ENCODE data around the gene BCL2.
A peak's percentile ranks its signal among the peaks of the same experiment; 100 is the strongest.
"Not testable (repeated sequence)": the region's sequence is repeated elsewhere in the genome, so short reads cannot be mapped to it uniquely, and the experiment has no call there.

The BCL2 gene

DNA sequence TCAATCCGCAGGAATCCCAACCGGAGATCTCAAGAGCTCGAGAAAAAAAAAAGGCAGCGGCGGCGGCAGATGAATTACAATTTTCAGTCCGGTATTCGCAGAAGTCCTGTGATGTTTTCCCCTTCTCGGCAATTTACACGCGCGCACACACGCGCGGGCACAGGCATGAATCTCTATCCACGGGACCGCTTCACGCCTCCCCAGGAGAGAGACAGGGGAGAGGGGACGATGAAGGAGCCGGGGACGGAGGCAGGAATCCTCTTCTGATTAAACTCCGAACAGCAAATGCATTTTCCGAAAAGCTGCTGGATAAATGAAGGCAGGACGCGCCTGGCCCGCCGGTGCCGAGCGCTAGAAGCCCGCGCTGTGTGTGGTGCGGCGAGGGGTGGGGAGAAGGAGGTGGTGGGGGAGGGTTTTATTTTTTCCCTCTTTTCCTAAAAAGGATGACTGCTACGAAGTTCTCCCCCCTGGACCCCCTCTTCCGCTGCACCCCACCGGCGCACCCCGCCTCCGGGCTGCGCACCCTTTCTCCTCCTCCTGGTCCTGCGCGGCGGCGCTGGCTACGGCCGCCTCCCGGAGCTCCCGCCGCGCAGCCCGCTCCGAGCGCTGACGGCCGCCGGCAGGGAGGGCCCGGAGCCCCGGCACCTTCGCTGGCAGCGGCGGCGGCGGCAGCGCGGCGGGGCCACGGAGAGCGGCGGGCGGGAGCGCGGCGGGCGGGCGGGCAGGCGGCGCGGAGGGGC, at the start of gene BCL2:
TSS of gene BCL2 (minus strand) at position 387 of the 740 bp plus-strand sequence.
- no peak for DNase-seq

DNA sequence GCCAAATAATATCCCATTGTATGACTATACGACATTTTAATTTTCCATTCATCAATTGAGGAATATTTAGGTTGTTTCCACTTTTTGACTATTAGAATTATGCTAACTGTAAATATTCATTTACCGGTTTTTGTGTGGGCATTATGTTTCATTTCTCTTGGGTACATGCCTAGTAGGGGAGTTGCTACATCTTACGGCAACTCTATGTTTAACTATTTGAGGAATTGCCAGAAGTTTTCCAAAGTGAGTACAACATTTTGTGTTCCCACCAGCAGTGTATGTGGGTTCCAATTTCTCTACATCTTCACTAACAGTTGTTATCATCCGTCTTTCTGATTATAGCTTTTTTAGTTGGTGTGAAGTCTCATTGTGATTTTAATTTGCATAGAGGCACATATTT, 49.0 kb upstream of the BCL2 start:
- no peak for DNase-seq

DNA sequence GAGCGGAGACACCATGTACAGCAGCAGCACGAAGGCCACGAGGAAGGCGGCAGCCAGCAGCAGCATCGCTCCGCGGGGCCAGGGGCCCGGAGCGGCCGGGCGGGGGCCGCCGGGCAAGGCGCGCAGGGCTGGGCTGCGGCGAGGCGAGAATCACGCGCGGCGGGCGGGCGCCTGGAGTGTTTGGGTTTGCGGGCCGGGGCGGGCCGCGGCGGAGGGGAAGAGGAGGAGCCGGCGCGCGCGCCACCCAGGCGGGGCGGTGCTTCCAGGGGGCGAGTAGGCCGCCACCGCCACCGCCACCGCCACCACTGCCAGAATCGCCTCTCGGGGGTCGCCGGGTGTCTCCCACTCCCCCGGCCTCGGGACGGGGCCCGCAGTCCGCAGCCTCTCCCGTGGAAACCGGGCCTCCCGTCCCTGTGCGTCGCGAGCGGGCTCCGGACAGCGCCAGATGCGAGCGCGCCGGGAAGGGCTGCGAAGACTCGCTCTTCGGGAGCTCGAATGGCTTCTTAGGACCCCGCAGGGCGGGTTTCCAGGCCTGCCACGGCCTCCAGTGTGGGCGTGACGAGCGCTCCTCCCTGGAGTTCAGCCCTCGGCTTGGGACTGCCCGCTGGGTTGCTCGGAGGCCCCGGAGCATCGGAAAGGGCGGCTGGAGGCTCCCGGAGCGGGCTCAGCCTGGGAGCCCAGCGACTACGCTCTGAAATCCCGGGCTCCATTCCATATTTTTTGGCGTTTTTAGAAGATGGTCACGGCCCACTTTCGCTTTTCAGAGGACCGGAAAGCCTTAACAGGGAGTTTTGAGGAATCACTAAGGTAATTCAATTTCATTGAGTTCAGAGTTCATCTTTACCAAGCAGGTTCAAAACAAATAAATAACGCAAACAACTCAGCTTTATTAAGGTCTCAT, 47.7 kb upstream of the BCL2 start, which contains the start of gene KDSR:
TSS of gene KDSR (minus strand) at position 154 of the 901 bp plus-strand sequence. CDS start at position 66, 88 bp downstream.
- peak; percentile 73 for DNase-seq

DNA sequence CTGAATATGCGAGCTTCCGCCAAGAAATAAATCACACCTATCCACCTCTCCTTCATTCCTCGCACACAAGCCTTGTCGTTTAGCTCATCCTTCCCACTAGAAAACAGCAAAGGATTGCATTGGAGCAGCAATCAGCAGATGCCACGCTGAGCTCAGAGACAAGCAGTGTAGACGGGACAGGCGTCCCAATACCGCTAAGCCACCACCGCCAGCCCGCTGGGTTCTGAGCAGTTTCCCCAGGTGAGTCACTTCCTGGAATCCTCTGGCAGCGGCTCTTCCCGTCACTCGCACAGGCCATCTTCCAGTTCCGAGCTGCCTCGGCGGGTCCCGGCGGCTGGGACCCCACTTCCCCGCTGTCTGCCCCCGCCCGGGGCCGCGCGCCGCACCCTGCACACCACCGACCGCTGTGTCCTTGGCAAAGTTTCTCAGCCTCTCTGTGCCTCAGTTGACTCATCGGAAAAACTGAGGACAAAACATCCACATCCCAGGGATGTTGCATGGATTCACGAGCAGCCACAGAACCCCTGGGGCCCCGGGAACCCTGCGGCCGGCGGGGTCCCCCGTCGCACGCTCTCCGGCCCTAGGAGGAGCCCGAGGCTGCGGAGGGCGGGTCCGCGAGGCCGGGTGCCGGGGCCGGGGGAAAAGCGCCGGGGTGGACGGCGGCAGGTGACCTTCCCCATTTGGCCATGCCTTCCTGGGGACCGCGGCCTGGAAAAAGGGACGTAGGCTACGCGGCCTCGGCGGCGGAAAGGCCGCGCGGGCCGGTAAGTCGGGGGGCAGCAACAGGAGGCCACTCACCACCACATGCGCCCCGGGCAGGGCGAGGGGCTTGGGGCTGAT, 46.9 kb upstream of the BCL2 start:
- peak; percentile 60 for DNase-seq

DNA sequence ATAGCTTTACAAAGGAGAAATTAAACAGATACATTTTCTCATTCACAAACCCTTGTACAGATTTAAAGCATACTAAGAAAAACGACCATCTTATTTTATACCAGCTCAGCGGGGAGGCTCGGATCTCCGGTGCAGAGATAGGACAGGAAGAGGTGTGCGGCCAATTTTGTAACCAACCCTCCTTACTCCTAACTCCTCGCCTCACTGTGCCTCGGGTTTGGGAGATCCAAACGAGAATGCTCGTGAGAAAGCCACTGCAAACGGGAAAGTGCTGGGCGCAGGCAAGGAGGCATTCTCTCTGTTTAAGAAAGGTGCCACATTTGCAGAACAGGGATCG, 46.3 kb upstream of the BCL2 start:
- DNase-seq: no peak

DNA sequence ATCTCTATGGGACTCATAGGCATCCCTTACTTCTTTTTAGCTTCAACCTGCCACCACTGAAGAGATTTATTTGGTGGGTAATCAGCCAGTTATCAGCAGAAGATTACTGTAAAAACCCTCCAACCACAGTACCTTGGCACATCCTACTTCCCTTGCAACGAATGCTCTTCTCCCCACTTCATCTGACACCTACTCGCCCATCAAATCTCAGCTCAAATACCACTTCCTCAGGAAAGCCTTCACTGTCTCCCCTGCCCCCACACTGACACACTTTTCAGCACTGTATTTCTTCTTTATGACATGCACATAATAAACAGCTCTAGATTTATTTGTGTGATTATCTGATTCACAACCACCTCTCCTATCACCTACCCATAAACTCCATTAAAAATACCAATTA, 44.4 kb upstream of the BCL2 start:
- peak; percentile 49 for DNase-seq

DNA sequence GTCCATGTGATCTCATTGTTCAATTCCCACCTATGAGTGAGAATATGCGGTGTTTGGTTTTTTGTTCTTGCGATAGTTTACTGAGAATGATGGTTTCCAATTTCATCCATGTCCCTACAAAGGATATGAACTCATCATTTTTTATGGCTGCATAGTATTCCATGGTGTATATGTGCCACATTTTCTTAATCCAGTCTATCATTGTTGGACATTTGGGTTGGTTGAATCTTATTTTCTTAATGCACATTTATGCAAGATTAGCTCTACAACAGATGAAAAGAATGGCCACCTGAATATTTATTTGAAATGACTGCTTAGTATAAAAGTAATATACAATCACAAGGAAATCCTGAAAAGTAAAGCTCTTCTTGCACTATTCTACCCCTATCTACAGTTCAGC, 43.9 kb upstream of the BCL2 start:
- DNase-seq: not testable (repeated sequence)

DNA sequence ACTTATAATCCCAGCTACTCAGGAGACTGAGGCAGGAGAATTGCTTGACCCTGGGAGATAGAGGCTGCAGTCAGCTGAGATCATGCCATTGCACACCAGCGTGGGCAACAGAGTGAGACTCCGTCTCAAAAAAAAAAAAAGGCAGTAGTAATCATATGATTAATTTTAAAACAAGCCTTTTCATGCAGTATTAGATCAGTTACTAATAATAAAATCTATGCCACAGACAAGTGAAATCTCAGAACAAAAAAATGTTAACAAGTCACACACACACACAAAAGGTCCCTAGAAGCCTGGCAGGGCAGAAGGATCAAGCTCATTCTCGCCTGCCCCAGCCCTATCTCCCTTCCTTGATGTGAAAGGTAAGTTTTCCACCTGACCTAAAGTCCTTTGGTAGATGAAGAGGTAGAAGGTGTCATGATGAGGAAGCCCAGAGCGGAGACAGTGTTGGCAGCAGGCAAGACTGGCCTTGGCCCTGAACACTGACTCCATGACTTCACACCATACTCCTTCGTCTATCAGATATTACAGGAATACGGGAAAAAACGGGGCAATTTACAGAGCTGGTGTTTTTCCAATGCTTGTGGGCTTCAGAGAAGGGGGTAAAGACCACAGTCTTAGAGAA, 36.8 kb upstream of the BCL2 start:
- no peak for DNase-seq

DNA sequence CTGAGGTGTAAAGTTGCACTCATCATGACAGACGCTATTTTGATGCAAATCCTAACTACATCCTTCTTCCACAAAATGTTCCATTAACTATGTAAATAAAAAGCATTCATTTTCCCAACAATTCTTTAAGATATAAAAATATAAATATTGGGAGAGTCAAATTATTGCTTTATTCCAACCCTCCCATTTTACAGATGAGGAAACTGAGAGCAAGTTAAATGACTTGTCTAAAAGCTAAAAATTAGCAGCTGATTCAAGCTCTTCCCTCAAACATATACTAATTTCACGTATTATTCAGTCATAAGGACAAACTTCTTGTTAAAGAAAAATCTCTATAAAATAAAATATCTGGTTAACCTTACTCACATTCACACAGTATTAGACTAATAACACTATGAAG, 30.7 kb upstream of the BCL2 start:
- DNase-seq: no peak

DNA sequence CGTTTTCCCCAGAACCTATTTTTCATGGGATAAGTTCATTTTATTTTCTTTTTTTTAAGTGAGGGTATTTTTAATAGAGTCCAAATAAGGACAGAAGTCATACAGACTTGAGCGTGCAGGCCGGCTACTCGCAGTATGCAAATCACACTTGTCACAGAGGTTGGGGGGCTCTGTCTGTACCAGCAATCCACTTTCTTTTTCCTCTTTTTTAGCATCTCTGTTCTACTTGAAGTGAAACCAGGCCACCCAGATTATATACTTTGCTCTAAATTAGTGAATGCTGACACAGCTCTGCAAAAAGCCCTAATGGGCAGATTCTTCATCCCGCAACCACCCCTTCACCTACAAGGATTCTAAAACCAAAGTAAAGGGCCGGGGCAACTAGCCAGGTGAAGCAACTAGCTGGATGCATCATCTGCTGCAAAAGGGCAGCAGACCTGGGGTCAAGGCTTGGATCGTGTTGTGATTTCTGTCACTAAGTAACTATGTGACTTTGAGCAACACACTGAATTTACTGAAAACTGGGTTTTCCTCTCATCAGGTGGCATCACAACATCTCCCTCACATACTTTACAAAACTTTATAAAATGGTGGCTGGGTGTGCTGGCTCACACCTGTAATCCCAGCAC, 29.1 kb upstream of the BCL2 start:
- no peak for DNase-seq

DNA sequence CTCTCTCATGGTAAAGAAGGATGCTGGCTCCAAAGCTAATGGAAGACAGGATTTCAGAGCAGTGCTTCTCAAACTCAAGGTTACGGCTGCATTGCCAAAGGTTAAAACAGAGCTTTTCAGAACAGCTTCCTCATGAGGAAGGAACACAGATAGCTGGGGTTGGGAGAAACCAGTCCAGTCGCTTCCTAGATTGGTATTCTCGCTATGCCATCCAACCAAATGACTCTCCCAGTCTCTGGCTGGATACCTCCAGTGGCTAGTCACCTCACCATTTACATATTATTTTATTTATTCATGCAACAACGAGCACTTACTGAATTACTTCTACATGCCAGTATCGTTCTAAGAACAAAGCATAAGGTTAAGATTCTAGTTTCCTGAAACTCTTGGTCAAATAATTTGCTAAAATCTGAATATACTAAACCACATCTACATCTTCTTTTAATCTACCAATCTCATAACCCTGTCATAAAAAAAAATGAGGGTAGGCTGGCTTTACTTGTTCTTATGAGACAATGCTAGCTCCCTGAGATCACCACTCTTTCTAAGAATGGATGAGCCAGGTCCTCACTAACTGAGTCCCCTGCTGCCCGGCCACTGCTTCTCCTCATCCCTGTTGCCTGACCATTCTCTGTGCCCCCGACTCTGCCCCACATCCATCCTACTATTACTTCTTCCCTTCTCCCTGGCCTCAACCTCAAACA, 27.1 kb upstream of the BCL2 start:
- DNase-seq: no peak

DNA sequence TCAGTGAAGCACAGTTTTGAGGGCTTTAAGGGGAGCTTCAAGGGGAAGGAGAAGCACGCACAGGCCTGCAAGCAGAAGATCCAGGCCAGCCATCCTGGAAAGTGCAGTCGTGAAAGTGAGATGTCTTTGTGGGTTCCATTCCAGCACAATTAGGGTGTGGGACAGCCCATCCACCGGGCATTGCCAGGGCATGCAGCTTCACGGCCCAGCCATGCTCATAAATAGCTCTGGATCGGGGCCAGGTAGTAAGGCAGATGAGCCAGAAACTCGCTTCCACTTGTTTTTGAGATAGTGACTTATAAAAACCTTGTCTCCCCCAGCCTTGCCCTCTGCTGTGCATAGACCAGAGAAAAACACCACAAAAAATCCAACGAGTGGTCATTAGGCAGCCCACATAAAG, 26.5 kb upstream of the BCL2 start:
- no peak for DNase-seq

DNA sequence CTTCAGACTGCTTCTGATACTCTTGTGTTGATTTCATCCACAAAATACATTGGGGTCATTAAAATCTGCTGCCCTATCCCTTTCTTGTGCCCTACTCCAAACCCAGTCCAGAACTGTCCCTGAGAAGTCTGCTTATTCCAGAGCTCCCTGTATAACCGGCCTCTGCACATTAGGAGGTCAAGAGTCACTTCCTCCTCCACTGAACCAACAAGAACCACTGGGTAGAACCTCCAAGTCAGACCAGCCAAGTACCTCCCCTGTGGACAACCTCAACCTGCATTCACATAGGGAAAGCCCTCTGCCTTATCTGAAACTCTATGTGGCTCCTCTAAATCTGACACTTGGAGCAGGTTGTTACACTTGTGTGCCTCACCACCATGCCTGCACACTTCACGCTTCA, 25.3 kb upstream of the BCL2 start:
- no peak for DNase-seq

DNA sequence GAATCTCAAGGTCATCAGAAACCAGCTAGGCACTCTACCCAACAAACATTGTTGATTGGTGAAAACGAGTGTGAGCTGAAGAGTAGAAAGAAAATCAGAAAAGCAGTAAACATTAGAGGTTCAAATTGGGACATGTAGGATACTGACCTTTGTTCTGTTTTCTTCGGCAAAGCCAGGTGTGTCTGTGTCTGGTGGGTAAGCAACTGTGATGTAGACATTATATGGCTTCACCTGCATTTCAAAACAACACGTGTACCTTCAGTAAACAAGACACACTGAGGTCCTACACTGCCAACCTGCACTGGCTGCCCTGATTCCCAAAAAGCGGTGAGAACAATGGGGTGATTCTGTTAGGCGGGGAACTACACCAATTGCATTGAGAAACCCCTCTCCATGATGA, 24.7 kb upstream of the BCL2 start:
- no peak for DNase-seq

DNA sequence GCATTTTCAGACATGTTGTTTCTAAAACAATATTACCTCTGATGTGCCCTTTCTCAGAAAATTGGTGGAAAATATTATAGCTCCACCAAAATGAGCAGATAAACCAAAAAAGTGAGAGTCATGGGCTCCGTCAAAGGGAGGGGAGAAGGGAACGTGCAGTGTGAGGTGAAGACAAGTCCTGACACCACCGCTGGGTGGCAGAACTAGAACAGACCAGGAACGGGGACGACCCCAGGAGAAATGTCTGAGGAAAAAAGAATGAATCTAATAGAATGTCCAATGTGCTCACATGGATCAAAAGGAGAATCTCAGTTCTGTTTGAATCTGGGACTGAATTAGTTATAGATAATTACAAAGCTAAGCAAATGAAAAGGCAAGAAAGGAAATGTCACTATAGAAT, 22.6 kb upstream of the BCL2 start:
- DNase-seq: peak; percentile 26

DNA sequence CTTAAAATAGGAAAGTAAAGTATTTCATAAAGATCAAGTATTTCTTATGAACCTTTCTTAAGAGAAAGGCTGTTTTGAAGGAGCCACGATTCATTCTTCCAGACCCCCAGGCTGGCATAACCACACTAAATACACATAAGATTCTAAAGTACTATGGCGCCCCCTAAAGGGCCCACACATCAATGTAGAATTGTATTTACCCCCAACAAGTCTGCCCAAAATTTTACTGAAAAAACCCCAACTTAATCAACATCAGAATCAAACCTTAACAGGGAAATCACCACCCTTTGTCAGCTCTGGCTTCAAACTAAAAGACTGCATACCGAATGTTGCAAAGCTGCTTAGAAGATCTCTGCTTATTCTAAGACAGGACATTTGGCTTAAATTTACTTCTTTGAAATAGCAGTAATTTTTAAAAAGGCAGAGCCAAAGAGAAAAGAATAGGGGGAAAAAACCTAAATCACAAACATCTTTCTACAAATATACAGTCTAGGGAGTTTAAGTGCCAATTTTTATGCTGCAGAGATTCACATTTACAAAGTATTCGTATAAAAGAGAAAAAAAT, 20.4 kb upstream of the BCL2 start:
- peak; percentile 34 for DNase-seq

DNA sequence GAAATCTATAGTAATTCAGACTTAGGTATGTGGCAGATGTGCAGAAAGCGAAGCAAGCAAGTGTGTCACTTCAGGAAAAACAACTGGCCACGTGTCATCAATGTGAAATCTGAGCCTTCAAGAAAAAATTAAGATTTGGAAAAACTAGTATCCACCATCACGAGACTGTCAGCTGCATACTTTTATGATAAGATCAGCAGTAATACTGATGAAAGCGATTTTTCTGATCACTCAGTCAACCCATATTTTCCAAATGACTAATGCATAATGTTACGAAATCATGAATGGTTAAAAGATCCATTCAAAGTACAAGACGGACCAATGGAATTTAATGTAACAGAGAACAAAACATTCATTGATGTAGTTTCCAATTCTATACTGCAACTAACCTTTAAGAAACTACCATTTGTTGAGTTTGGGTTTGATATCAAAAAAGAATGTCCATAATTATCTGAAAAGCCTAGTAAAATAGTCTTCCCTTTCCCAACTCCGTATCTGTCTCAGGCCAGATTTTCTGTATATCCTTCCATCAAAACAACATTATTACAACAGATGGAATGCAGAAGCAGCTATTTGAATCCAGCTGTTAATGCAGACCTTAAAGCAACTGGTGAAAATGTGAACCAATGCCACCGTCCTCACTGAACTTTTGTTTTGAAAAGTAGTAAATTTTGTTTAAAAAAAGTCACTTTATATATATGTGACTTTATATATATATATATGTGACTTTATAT, 17.0 kb upstream of the BCL2 start:
- no peak for DNase-seq

DNA sequence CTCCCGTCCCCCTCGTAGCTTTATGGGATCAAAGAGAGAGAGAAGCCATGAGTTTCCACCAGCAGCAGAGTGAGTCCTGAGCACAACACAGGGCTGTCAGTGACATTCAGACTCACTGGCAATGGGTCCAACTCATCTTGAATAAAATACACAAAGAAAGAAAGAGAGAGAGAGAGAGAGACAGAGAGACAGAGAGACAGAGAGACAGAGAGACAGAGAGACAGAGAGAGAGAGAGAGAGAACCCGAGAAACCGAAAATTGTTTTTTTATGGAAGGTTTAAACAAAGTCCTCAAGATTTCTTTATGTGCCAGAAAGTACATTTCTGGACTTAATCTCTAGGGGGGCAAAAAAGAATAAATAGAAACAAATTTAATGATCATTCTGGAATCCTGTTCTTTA, 11.5 kb upstream of the BCL2 start:
- DNase-seq: no peak

DNA sequence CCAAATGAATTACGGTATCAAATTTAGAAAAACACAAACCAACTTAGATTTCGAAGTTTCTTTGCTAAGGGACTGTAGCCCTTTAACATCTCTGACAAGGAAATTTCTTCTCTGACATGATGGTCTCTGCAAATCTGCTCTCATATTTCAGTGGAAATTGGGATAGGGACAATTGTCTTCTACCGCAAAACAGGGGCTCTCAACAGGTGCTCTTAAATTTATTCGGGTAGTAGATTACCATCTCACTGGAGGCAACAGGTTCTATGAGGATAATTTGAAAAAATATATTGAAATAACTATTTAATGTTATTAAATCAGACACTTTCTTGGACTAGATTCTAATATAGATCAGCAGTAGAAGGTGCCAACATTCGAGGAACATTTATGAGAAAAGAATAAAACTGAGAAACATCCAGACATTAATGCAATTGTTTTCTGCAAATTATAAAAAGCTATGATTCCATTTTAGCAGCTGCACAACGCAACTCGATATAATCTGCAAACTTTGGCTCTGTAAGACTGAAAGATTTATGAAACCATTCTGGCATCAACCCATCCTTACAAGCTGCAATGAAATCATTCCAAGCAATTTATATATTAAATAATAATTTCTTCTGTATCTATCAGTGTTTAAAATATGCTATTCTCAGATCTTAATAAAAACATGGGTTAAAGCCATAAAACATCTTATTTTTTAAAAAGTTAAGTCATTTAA, 10.0 kb upstream of the BCL2 start:
- no peak for DNase-seq

DNA sequence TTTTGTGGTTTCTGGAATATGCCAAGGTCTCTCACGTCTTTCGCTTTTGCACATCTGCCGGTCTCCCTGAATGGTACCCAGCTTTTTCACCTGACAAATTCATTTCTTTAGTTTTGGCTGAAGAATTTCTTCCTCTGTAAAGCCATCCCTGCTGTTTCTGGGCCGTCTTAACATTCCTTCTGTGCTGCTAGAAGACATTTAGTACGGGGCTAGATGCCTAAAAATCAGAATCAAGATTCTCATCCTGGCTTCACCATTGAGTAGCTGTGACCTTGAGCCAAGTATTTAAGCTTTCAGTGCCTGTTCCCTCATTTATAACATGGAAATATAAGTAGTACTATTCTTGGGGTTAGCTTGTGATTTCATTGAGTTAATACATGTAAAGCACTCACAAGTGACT, 6.4 kb upstream of the BCL2 start:
- DNase-seq: no peak

Data from activated gamma-delta T cell treated with Interleukin-2 at 50 U/mL for 16 hours (primary cell).